Mononuclear cell (primary cell): ENCODE measurements around the gene ERC2. TPM values are rescaled to one million over a fixed set of nuclear protein-coding genes. Genes with fewer than 3 reads are reported as not detected.

Source experiments
- H3K27me3 ChIP-seq: 2 replicates; pipeline ENCODE4 v1.6.0; 2011; ENCODE audit warnings: low read length, control low read depth; ENCODE audit not compliant: insufficient read depth
- H3K4me1 ChIP-seq: 2 replicates; pipeline ENCODE4 v1.5.1; 2011; ENCODE audit warnings: mild to moderate bottlenecking, low read length, control low read depth; ENCODE audit not compliant: insufficient read depth
- H3K4me3 ChIP-seq: 2 replicates; pipeline ENCODE4 v1.5.1; 2011; ENCODE audit warnings: mild to moderate bottlenecking, low read length, moderate library complexity
- H3K9me3 ChIP-seq: 2 replicates; pipeline ENCODE4 v1.5.1; 2011; ENCODE audit warnings: low read depth, mild to moderate bottlenecking, control low read depth, low read length
- total RNA-seq: library from RNA; depleted of rRNA; stranded (reverse); fragments of >200 nt; gene quantifications from one replicate; pipeline ENCODE4 v1.2.3, GENCODE V29; 2012

ERC2 gene
- total RNA-seq, 1 donor = 0.10 TPM

GRCh38 chr3:55779543-55779942 is 688.7 kb downstream of the ERC2 start:
- Histone ChIP-seq H3K27me3 (no peaks in the 10 kb centered on the region), H3K4me3 (no peak overlapping the region), H3K4me1 (no peaks in the 10 kb centered on the region), H3K9me3 (no peaks in the 10 kb centered on the region)

- Histone ChIP-seq H3K9me3 (no peaks in the 10 kb centered on the region), H3K27me3 (no peaks in the 10 kb centered on the region), H3K4me1 (no peaks in the 10 kb centered on the region), H3K4me3 (no peak overlapping the region)
Measured at GRCh38 chr3:55775366-55776154, 692.7 kb downstream of the ERC2 start.

- Histone ChIP-seq H3K9me3 (no peaks in the 10 kb centered on the region), H3K27me3 (no peaks in the 10 kb centered on the region), H3K4me1 (no peaks in the 10 kb centered on the region), H3K4me3 (no peak overlapping the region)
Measured at GRCh38 chr3:55774856-55775255, 693.4 kb downstream of the ERC2 start.

- no peaks in the 10 kb centered on the region for H3K27me3 ChIP-seq
- H3K4me3 ChIP-seq = no peak overlapping the region
- H3K9me3 ChIP-seq = no peaks in the 10 kb centered on the region
- no peaks in the 10 kb centered on the region for H3K4me1 ChIP-seq
Measured at GRCh38 chr3:55771503-55771902, 696.8 kb downstream of the ERC2 start.

- Histone ChIP-seq H3K4me1 (no peaks in the 10 kb centered on the region), H3K9me3 (no peaks in the 10 kb centered on the region), H3K27me3 (no peaks in the 10 kb centered on the region), H3K4me3 (no peak overlapping the region)
Measured at GRCh38 chr3:55770077-55770476, 698.2 kb downstream of the ERC2 start.

- Histone ChIP-seq H3K9me3 (no peaks in the 10 kb centered on the region), H3K4me1 (no peaks in the 10 kb centered on the region), H3K4me3 (no peak overlapping the region), H3K27me3 (no peaks in the 10 kb centered on the region)
Measured at GRCh38 chr3:55766753-55767152, 701.5 kb downstream of the ERC2 start.

- H3K9me3 ChIP-seq = no peaks in the 10 kb centered on the region
- no peaks in the 10 kb centered on the region for H3K4me1 ChIP-seq
- no peak overlapping the region for H3K4me3 ChIP-seq
- no peaks in the 10 kb centered on the region for H3K27me3 ChIP-seq
Measured at GRCh38 chr3:55765906-55766701, 702.2 kb downstream of the ERC2 start.

GRCh38 chr3:55765398-55765797 is 702.9 kb downstream of the ERC2 start:
- no peaks in the 10 kb centered on the region for H3K27me3 ChIP-seq
- H3K4me3 ChIP-seq = no peak overlapping the region
- no peaks in the 10 kb centered on the region for H3K9me3 ChIP-seq
- no peaks in the 10 kb centered on the region for H3K4me1 ChIP-seq

- Histone ChIP-seq H3K4me1 (no peaks in the 10 kb centered on the region), H3K4me3 (no peak overlapping the region), H3K27me3 (no peaks in the 10 kb centered on the region), H3K9me3 (no peaks in the 10 kb centered on the region)
Measured at GRCh38 chr3:55756976-55757375, 711.3 kb downstream of the ERC2 start.

- H3K4me1 ChIP-seq = no peaks in the 10 kb centered on the region
- no peaks in the 10 kb centered on the region for H3K27me3 ChIP-seq
- no peak overlapping the region for H3K4me3 ChIP-seq
- no peaks in the 10 kb centered on the region for H3K9me3 ChIP-seq
Measured at GRCh38 chr3:55755516-55756205, 712.6 kb downstream of the ERC2 start.

GRCh38 chr3:55752911-55753310 is 715.4 kb downstream of the ERC2 start:
- no peaks in the 10 kb centered on the region for H3K27me3 ChIP-seq
- H3K4me3 ChIP-seq = no peak overlapping the region

GRCh38 chr3:55751730-55752129 is 716.5 kb downstream of the ERC2 start:
- Histone ChIP-seq H3K4me3 (no peak overlapping the region), H3K27me3 (no peaks in the 10 kb centered on the region), H3K4me1 (no peaks in the 10 kb centered on the region), H3K9me3 (no peaks in the 10 kb centered on the region)

More at GRCh38 chr3:55752911-55753310, 715.4 kb downstream of the ERC2 start:
- no peaks in the 10 kb centered on the region for H3K9me3 ChIP-seq
- no peaks in the 10 kb centered on the region for H3K4me1 ChIP-seq

GRCh38 chr3:55750525-55750924 is 717.7 kb downstream of the ERC2 start:
- no peaks in the 10 kb centered on the region for H3K9me3 ChIP-seq
- H3K4me3 ChIP-seq = no peak overlapping the region
- H3K4me1 ChIP-seq = no peaks in the 10 kb centered on the region

GRCh38 chr3:55749036-55749435 is 719.2 kb downstream of the ERC2 start:
- no peak overlapping the region for H3K4me3 ChIP-seq
- no peaks in the 10 kb centered on the region for H3K4me1 ChIP-seq
- no peaks in the 10 kb centered on the region for H3K9me3 ChIP-seq
- H3K27me3 ChIP-seq = no peaks in the 10 kb centered on the region

More at GRCh38 chr3:55750525-55750924, 717.7 kb downstream of the ERC2 start:
- H3K27me3 ChIP-seq = no peaks in the 10 kb centered on the region

- H3K4me3 ChIP-seq = no peak overlapping the region
- no peaks in the 10 kb centered on the region for H3K4me1 ChIP-seq
- no peaks in the 10 kb centered on the region for H3K9me3 ChIP-seq
- no peaks in the 10 kb centered on the region for H3K27me3 ChIP-seq
Measured at GRCh38 chr3:55746808-55747413, 721.4 kb downstream of the ERC2 start.
